GM19397 (cell line): ENCODE results near the gene GTPBP4.
"Not testable (repeated sequence)": the region's sequence is repeated elsewhere in the genome, so short reads cannot be mapped to it uniquely, and the experiment has no call there.

Experiments used
- ATAC-seq: cut with Tn5 transposase; IDR thresholded peaks from one replicate; pipeline ENCODE4 v1.9.1; 2021; ENCODE audit warnings: mild to moderate bottlenecking, moderate library complexity; ENCODE audit not compliant: unreplicated experiment

The GTPBP4 gene

GRCh38 chr10:988667-989545 is 672 bp downstream of the GTPBP4 start:
- no peak for ATAC-seq

DNA sequence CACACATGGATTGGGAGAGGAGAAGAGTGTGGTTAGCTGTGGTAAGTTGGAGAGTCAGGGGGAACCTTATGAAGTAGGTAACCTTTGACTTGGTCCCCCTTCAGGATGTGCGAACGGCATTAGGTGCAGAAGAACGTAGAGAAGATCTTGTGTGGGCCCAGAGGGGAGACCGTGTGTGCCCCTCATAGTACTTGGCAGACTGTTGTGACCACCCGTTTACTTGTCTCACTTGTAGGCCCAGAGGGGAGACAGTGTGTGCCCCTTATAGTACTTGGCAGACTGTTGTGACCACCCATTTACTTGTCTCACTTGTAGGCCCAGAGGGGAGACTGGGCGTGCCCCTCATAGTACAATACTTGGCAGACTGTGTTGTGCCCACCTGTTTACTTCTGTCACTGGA is 2.6 kb downstream of the GTPBP4 start:
- ATAC-seq: no peak

- no peak for ATAC-seq
Observed at GRCh38 chr10:992467-992866, 4.2 kb downstream of the GTPBP4 start.

DNA sequence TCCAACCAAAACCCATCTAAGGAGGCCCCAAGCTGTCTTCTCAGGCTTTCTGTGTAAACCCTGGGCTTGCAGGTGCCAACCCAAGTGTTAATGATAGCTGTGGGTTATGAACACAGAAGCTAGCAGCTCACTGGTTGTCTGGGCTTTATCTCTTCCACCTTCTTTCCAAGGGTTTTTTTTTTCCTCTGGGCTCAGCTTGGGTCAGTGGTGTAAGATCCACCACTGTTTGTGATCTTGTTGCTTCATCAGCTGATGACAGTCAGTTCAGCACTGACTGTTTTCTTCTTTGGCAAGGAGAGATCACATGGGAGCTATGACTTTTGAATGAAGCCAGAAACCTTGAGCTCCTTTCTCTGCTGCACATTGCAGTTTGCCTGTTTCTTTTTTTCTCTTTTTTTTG is 4.6 kb downstream of the GTPBP4 start:
- ATAC-seq: no peak

- no peak for ATAC-seq
Observed at GRCh38 chr10:994836-995558, 6.8 kb downstream of the GTPBP4 start.

- ATAC-seq: no peak
Observed at GRCh38 chr10:995559-995926, 7.3 kb downstream of the GTPBP4 start.

DNA sequence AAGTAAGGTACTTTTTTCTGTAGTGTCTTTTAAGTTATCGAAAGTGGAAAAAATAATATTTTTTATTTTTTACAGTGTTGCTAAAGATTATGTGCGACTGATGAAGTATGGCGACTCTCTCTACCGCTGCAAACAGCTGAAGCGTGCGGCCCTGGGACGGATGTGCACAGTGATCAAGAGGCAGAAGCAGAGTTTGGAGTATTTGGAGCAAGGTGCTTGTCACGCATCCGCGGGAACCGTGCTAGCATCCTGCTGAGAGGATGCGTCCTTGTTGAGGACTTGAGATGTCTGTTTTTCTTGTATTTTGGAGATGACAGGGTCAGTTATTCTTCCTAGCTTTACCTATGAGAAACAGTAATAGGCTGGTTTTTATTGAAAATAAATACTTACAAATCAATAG is 7.8 kb downstream of the GTPBP4 start:
- no peak for ATAC-seq

GRCh38 chr10:997266-998022 is 9.2 kb downstream of the GTPBP4 start:
- no peak for ATAC-seq

GRCh38 chr10:1002425-1003006 is 14.3 kb downstream of the GTPBP4 start:
- ATAC-seq: no peak

DNA sequence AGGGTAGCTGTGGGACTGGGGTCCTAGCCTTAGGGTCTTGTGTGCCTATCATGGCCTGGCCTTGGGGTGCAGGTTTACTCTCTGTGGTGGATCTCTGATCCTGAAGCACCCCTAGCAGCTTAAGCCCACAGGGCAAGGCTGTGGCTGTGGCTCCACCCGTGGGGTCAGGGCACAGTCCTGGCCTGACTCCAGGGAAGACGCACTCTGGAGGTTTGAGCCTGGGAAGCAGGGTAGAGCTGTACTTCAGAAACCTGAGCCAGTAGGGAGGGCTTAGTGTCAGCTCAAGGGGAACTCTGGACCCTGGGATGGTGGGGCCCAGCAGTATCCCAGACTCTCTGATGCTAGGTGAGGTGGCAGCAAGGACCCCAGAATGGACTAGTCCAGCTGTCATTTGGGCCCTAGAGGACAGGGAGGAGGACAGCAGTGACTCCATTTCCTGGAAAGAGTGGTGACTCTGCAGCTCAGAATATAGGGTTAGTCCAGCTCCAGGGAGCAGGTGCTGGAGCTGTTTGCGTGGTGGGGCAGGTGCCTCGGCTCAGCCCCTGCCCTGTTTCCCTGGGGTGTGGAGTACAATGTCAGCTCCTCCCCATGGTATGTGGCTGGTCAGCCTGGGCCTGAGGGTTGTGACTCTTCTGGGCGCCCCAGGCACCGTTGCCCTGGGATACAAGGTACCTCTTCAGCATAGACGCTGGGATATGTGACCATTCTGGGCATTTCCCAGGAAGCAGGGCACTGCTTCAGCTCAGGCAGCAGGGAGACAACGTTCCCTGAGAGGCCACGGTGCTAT is 15.8 kb downstream of the GTPBP4 start:
- no peak for ATAC-seq

- ATAC-seq: no peak
Observed at GRCh38 chr10:1006573-1006972, 18.3 kb downstream of the GTPBP4 start.

DNA sequence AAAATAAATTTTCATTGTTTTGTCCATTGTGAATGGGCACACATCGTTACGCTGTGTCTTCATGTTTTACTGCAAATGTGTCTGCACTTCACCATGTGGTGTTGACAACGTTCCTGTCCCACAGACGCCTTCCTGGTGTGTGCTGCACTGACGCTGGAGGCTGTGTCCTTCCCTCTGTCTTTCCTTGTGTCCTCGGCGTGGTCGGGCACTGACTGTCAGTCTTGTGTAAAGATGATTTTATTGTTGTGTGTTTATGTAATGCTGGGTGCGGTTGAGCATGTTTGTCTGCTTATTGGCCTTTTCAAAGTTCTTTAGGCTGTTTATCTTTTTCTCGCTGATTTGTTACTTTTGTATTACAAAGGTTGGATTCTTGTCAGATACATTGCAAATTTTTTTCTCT is 19.3 kb downstream of the GTPBP4 start:
- ATAC-seq: no peak

GRCh38 chr10:1009071-1009494 is 20.8 kb downstream of the GTPBP4 start:
- no peak for ATAC-seq

DNA sequence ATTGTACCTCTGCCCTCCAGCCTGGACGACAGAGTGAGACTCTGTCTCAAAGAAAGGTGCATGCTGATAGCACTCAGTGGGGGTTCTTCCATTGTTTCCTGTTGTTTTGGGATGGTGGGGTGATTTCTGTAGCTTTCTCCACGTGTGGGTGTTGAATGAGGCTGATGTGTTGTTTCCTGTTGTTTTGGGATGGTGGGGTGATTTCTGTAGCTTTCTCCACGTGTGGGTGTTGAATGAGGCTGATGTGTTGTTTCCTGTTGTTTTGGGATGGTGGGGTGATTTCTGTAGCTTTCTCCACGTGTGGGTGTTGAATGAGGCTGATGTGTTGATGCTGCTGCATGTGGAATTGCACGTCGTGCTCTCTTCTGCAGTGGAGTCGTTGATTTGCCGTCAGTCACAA is 21.7 kb downstream of the GTPBP4 start:
- not testable (repeated sequence) for ATAC-seq

GRCh38 chr10:1010703-1011102 is 22.5 kb downstream of the GTPBP4 start:
- ATAC-seq: no peak

DNA sequence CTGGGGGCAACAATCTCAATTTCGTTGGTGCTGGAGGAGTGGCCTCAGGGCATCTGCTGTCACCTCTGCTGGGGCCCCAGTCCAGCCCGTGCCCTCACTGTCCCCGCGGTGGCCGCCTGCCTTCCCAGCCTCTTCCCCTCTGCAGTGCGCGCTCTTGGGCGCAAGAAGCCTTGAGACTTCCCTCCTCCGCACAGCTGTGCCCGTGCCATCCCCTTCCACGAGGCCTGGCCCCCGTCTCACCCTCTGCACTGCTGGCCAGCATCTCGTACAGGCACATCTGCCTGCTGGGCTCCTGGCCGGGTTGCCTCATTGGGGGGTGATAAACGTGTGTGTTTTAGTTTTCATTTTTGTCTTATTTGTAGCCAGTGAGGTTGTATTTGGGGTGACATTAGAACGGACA is 23.5 kb downstream of the GTPBP4 start:
- no peak for ATAC-seq

- no peak for ATAC-seq
Observed at GRCh38 chr10:1015688-1016087, 27.5 kb downstream of the GTPBP4 start.

DNA sequence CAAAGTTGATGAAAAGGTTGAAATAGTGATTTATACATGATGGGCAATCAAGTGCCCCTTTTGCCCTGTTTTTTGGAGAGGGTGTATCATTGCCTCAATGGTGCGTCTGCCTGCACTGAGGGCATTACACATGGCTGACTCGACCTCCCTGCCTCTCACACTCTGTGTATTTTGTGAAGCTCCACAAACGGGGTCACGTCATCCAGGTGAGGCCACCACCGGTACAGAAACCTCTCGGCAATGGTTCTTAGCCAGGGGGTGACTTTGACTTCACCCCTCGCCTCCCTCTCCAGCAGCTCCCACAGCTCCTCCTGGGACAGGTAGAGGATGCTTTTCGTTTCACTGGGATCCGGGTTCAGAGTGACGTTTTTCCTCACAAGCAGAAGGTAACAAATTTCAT is 31.1 kb downstream of the GTPBP4 start:
- no peak for ATAC-seq

DNA sequence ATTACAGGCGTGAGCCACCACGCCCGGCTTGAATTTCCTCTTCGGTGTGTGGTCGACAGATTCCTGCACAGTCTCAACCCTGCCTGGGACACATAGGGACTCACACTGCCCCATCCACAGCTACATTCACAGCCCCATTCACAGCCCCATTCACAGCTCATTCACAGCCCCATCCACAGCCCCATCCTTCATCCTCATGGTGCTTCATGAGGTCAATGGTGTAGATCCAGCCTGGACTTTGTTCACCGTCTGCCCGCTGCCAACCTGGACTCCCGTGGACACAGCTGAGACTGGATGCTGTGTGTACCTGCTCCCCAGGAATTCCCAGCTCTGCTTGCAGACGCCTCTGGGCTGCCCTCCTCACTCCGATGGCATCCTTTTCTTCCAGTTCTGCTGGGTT is 32.2 kb downstream of the GTPBP4 start:
- no peak for ATAC-seq

DNA sequence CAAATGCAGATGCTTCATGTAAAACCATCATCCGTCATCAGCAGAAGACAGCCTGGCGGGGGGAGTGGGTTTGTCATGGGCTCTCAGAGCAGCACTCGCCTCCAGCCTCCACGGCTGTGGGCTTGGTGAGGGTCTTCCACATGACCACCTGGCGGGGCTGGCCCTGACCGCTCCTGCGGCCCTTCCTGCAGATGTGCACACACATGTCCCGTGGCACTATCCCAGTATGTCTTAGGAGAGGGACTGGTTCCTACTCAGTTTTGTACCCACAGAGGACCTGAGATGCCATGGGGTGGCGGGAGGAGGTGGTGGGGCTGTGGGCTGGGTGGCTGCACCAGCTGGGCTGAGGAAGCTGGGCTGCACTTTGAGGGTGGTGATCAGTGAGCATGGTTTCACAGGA is 32.7 kb downstream of the GTPBP4 start:
- ATAC-seq: no peak
